H1 (cell line): ENCODE results near the gene MKRN2OS. TPM values are rescaled to one million over a fixed set of nuclear protein-coding genes. Genes with fewer than 3 reads are reported as not detected.

Experiments used
- CTCF ChIA-PET: fragments of 300-600 bp; sonication (Branson Sonifier 250); formaldehyde crosslinking; loops from one replicate; lab custom pipeline; 2021; ENCODE audit not compliant: partially characterized antibody; lab: Charles Lee
- POLR2A ChIA-PET: fragments of 300-600 bp; sonication (Branson Sonifier 250); formaldehyde crosslinking; loops from one replicate; lab custom pipeline; 2021; ENCODE audit warnings: inconsistent platforms; ENCODE audit not compliant: partially characterized antibody; lab: Charles Lee
- DNase-seq, 2 experiments: peaks; one replicate each; pipeline versions ENCODE4 v3.0.0 to v3.0.0-alpha.2; 2010 to 2022; ENCODE audit warnings: low spot score in 2 of 2, low read depth in 1 of 2, mixed read lengths in 1 of 2
- FAIRE-seq: peaks from 2 replicates; lab custom pipeline; 2011; peaks lifted over from hg19 to GRCh38; lab: Jason Lieb, UNC
- H2AFZ ChIP-seq: 2 replicates; pipeline ENCODE4 v1.8.1; 2012; ENCODE audit warnings: low read length, inconsistent platforms
- H2AK5ac ChIP-seq: 2 replicates; pipeline ENCODE4 v1.6.1; 2013; ENCODE audit warnings: low read depth, low read length
- H2BK120ac ChIP-seq: replicated peaks from 2 replicates; pipeline ENCODE3; 2013; ENCODE audit warnings: low read depth, low read length, inconsistent platforms
- H2BK12ac ChIP-seq: 2 replicates; pipeline ENCODE4 v1.6.1; 2013; ENCODE audit warnings: low read depth, low read length
- H2BK15ac ChIP-seq: 2 replicates; pipeline ENCODE4 v1.6.1; 2013; ENCODE audit warnings: low read length
- H2BK20ac ChIP-seq: 2 replicates; pipeline ENCODE4 v1.6.1; 2013; ENCODE audit warnings: low read length
- H2BK5ac ChIP-seq: 2 replicates; pipeline ENCODE4 v1.6.1; 2013; ENCODE audit warnings: low read depth, low read length
- H3K14ac ChIP-seq: 2 replicates; pipeline ENCODE4 v1.6.1; 2013; ENCODE audit warnings: inconsistent platforms; ENCODE audit not compliant: insufficient read length
- H3K18ac ChIP-seq: 2 replicates; pipeline ENCODE4 v1.6.1; 2013; ENCODE audit warnings: low read length; ENCODE audit errors: extremely low read depth
- H3K23ac ChIP-seq: 2 replicates; pipeline ENCODE4 v1.6.1; 2013; ENCODE audit warnings: inconsistent platforms; ENCODE audit not compliant: insufficient read length
- H3K23me2 ChIP-seq: 2 replicates; pipeline ENCODE4 v1.6.1; 2013; ENCODE audit warnings: low read depth, low read length
- H3K27ac ChIP-seq: 2 replicates; pipeline ENCODE4 v1.6.1; 2011; ENCODE audit warnings: low read depth, low read length, inconsistent platforms
- H3K27me3 ChIP-seq, 4 experiments: replicated peaks in 1 of 4; 1 replicate in 1 of 4; 2 replicates in 3 of 4; pipeline versions ENCODE4 v1.6.1 to v1.8.1; 2011 to 2013; ENCODE audit warnings: low read length in 3 of 4, mild to moderate bottlenecking in 3 of 4, inconsistent platforms in 2 of 4, mixed read lengths in 2 of 4, moderate library complexity in 1 of 4; ENCODE audit not compliant: control insufficient read depth in 3 of 4, insufficient read depth in 3 of 4; ENCODE audit errors: extremely low read depth in 1 of 4
- H3K36me3 ChIP-seq, 4 experiments: 2 replicates each; pipeline versions ENCODE4 v1.6.1 to v1.8.1; 2011 to 2013; ENCODE audit warnings: mild to moderate bottlenecking in 4 of 4, low read length in 3 of 4, moderate library complexity in 2 of 4, control low read depth in 1 of 4, inconsistent platforms in 1 of 4; ENCODE audit not compliant: insufficient read depth in 4 of 4, control insufficient read depth in 2 of 4
- H3K4ac ChIP-seq: replicated peaks from 2 replicates; pipeline ENCODE3; 2013; ENCODE audit warnings: low read length, low read depth, mixed read lengths, inconsistent platforms; ENCODE audit not compliant: insufficient read length
- H3K4me1 ChIP-seq, 4 experiments: replicated peaks in 1 of 4; 1 replicate in 1 of 4; 2 replicates in 3 of 4; pipeline versions ENCODE4 v1.6.1 to v1.8.1; 2011 to 2013; ENCODE audit warnings: low read length in 3 of 4, inconsistent platforms in 2 of 4, mixed read lengths in 1 of 4; ENCODE audit not compliant: insufficient read depth in 4 of 4, control insufficient read depth in 3 of 4
- H3K4me2 ChIP-seq, 2 experiments: 2 replicates each; pipeline versions ENCODE4 v1.6.1 to v1.8.1; 2011 to 2013; ENCODE audit warnings: low read depth in 2 of 2, low read length in 2 of 2, control low read depth in 1 of 2, inconsistent platforms in 1 of 2, mild to moderate bottlenecking in 1 of 2; ENCODE audit not compliant: insufficient read depth in 1 of 2
- H3K4me3 ChIP-seq, 4 experiments: fragments of 200-600, 300-600 bp in 1 of 4; sonication (generic), shearing (Covaris generic), sonication (Bioruptor Twin) in 1 of 4; 2 replicates each; pipeline versions ENCODE4 v1.5.1 to v1.8.1; 2011 to 2016; ENCODE audit warnings: low read length in 4 of 4, low read depth in 3 of 4, control low read depth in 2 of 4, inconsistent platforms in 2 of 4, mild to moderate bottlenecking in 2 of 4, mixed read lengths in 1 of 4, moderate library complexity in 1 of 4; ENCODE audit not compliant: insufficient read depth in 2 of 4; ENCODE audit errors: extremely low read depth in 1 of 4
- H3K56ac ChIP-seq: replicated peaks from 2 replicates; pipeline ENCODE3; 2013; ENCODE audit warnings: low read depth, mild to moderate bottlenecking, mixed read lengths, low read length, inconsistent platforms; ENCODE audit not compliant: insufficient read length
- H3K79me1 ChIP-seq: 2 replicates; pipeline ENCODE4 v1.6.1; 2013; ENCODE audit warnings: low read depth, low read length, control low read depth
- H3K79me2 ChIP-seq, 2 experiments: 2 replicates each; pipeline versions ENCODE4 v1.6.1 to v1.8.1; 2012 to 2013; ENCODE audit warnings: low read length in 2 of 2, mild to moderate bottlenecking in 2 of 2, inconsistent platforms in 1 of 2; ENCODE audit not compliant: insufficient read depth in 2 of 2, control insufficient read depth in 1 of 2
- H3K9ac ChIP-seq, 4 experiments: replicated peaks in 1 of 4; 1 replicate in 1 of 4; 2 replicates in 3 of 4; pipeline versions ENCODE4 v1.6.1 to v1.8.1; 2011 to 2013; ENCODE audit warnings: low read depth in 3 of 4, low read length in 3 of 4, control low read depth in 2 of 4, mild to moderate bottlenecking in 2 of 4, moderate library complexity in 2 of 4, inconsistent platforms in 1 of 4; ENCODE audit errors: extremely low read depth in 1 of 4
- H3K9me3 ChIP-seq, 2 experiments: 2 replicates each; pipeline versions ENCODE4 v1.6.1 to v1.8.1; 2012 to 2013; ENCODE audit warnings: mild to moderate bottlenecking in 2 of 2, moderate library complexity in 2 of 2, control low read depth in 1 of 2, inconsistent platforms in 1 of 2, low read depth in 1 of 2, low read length in 1 of 2, mixed read lengths in 1 of 2; ENCODE audit not compliant: insufficient read depth in 2 of 2
- H4K20me1 ChIP-seq, 2 experiments: replicated peaks in 1 of 2; 2 replicates each; pipeline versions ENCODE3 to v1.8.1; 2011 to 2013; ENCODE audit warnings: inconsistent platforms in 2 of 2, low read length in 2 of 2, mild to moderate bottlenecking in 1 of 2; ENCODE audit not compliant: insufficient read depth in 2 of 2, control insufficient read depth in 1 of 2
- H4K5ac ChIP-seq: 2 replicates; pipeline ENCODE4 v1.6.1; 2013; ENCODE audit warnings: low read length, low read depth, mixed read lengths, inconsistent platforms; ENCODE audit not compliant: insufficient read length
- H4K8ac ChIP-seq: 2 replicates; pipeline ENCODE4 v1.8.0; 2013; ENCODE audit warnings: mild to moderate bottlenecking, moderate library complexity, low read length, inconsistent platforms; ENCODE audit not compliant: insufficient read depth; ENCODE audit errors: extremely low read depth
- H4K91ac ChIP-seq: replicated peaks from 2 replicates; pipeline ENCODE3; 2013; ENCODE audit warnings: low read length, mixed read lengths, inconsistent platforms; ENCODE audit not compliant: insufficient read length
- BACH1 ChIP-seq: IDR thresholded peaks from 2 replicates; pipeline ENCODE4 v1.6.1; 2012; ENCODE audit warnings: low read length, improper control_type of control experiment
- CBX5 ChIP-seq: fragments of 300-800, 300-1000 bp; sonication (generic); IDR thresholded peaks from 2 replicates; pipeline ENCODE4 v1.7.1; 2016; ENCODE audit warnings: antibody characterized with exemption, low read length, low read depth
- CREB1 ChIP-seq: IDR thresholded peaks from 2 replicates; pipeline ENCODE4 v1.6.1; 2012; ENCODE audit warnings: inconsistent platforms
- CTBP2 ChIP-seq: IDR thresholded peaks from 2 replicates; pipeline ENCODE4 v1.7.0; 2011; ENCODE audit warnings: borderline replicate concordance, mild to moderate bottlenecking, moderate library complexity, mixed read lengths, low read length; ENCODE audit not compliant: insufficient read depth, insufficient read length
- HDAC2 ChIP-seq, 2 experiments: fragments of 300-600 bp in 1 of 2; sonication (generic) in 1 of 2; IDR thresholded peaks; 2 replicates each; pipeline ENCODE4 v1.6.1; 2011 to 2012; ENCODE audit warnings: low read depth in 2 of 2, low read length in 2 of 2, mild to moderate bottlenecking in 2 of 2, moderate library complexity in 2 of 2, borderline replicate concordance in 1 of 2, inconsistent platforms in 1 of 2
- JUN ChIP-seq: IDR thresholded peaks from 2 replicates; pipeline ENCODE4 v1.6.1; 2011; ENCODE audit warnings: low read depth, mild to moderate bottlenecking, improper control_type of control experiment, low read length
- NANOG ChIP-seq: IDR thresholded peaks from 2 replicates; pipeline ENCODE4 v1.6.1; 2011; ENCODE audit warnings: low read length, low read depth, mild to moderate bottlenecking, inconsistent platforms; ENCODE audit not compliant: insufficient read depth, poor library complexity, severe bottlenecking
- RAD21 ChIP-seq, 2 experiments: IDR thresholded peaks in 1 of 2; conservative IDR thresholded peaks in 1 of 2; 2 replicates each; pipeline ENCODE4 v1.6.1; 2011; ENCODE audit warnings: low read depth in 2 of 2, low read length in 2 of 2, improper control_type of control experiment in 1 of 2, inconsistent platforms in 1 of 2, mild to moderate bottlenecking in 1 of 2, moderate library complexity in 1 of 2
- RBBP5 ChIP-seq: IDR thresholded peaks from 2 replicates; pipeline ENCODE4 v1.7.1; 2012; ENCODE audit warnings: low read depth, mild to moderate bottlenecking, inconsistent platforms, low read length, moderate library complexity, borderline replicate concordance
- RNF2 ChIP-seq: fragments of 200-900, 300-1000 bp; sonication (generic); IDR thresholded peaks from 2 replicates; pipeline ENCODE4 v1.7.1; 2016; ENCODE audit warnings: borderline replicate concordance, low read depth, mild to moderate bottlenecking, antibody characterized with exemption, low read length; ENCODE audit not compliant: poor library complexity, severe bottlenecking; ENCODE audit errors: missing control alignments
- SAP30 ChIP-seq: fragments of 300-600 bp; sonication (generic); IDR thresholded peaks from 2 replicates; pipeline ENCODE4 v1.7.1; 2012; ENCODE audit warnings: low read length, moderate library complexity, mild to moderate bottlenecking, inconsistent platforms; ENCODE audit not compliant: insufficient read depth, insufficient replicate concordance
- SRF ChIP-seq: IDR thresholded peaks from 2 replicates; pipeline ENCODE4 v1.6.1; 2011; ENCODE audit warnings: mild to moderate bottlenecking, low read depth, low read length, moderate library complexity
- WGBS, 2 experiments: shearing (Covaris generic) in 1 of 2; methylation state at CpG; one replicate each; pipeline versions ENCODE4 v1.1.6 to v1.1.7; 2013 to 2015; ENCODE audit warnings: low lambda C conversion rate in 2 of 2, mixed read lengths in 2 of 2, inconsistent platforms in 1 of 2, low coverage in 1 of 2, missing lambda C conversion rate in 1 of 2; ENCODE audit not compliant: insufficient replicate concordance in 2 of 2, insufficient coverage in 1 of 2, insufficient read length in 1 of 2; ENCODE audit errors: extremely low coverage in 1 of 2, missing lambda C conversion rate in 1 of 2; 5-methylcytosine and 5-hydroxymethylcytosine counted together
- polyA plus RNA-seq, 7 experiments: library from polyadenylated mRNA; depleted of rRNA in 3 of 7; stranded (reverse) in 5 of 7; unstranded in 2 of 7; fragments of >200 nt in 5 of 7; fragments of 200-250 nt in 2 of 7; gene quantifications; 1 replicate in 5 of 7; 2 replicates in 1 of 7; 4 replicates in 1 of 7; pipeline versions ENCODE4 v1.2.1 to v1.2.3, GENCODE V29; 2011 to 2013; ENCODE audit warnings: missing spikeins in 2 of 7, mixed read lengths in 2 of 7
- total RNA-seq: library from RNA; stranded (reverse); fragmentation: NEBNext Ultra II Directional; extraction: Animal tissue kit (Norgen Biotek cat#: 25700); gene quantifications from 2 replicates; pipeline ENCODE4 v1.2.1, GENCODE V29; 2021

MKRN2OS gene
- total and polyA plus RNA-seq, 2 of the 8 experiments (the other 6 are each of a cell fraction or from before 2014, with no cell fraction given) = 0.15 to 0.41 TPM

DNA sequence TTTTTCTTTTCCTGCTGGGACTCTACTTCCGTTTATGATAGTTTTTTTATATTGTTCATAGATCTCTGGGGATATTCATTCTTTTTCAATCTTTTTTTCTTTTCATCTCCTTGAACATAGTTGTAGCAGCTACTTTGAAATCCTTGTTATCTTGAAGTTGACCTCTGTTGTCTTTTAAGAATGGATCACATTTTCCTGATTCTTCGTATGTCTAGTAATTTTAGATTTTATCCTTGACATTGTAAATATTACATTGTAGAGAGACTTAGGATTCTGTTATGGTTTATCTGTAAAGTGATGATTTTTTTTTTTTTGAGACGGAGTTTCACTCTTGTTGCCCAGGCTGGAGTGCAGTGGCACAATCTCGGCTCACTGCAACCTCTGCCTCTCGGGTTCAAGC lies 32.1 kb upstream of the MKRN2OS start:
- H2BK120ac ChIP-seq = no peak overlapping the region
- WGBS, 2 experiments = 85% methylated on average over 5 of the region's 5 CpGs; no CpG with 5 or more reads in 1 of the 2 experiments
- H3K18ac ChIP-seq = no peak overlapping the region
- H2BK15ac ChIP-seq = no peak overlapping the region
- no peak overlapping the region for H3K4me2 ChIP-seq
- H4K5ac ChIP-seq = no peak overlapping the region
- H2BK5ac ChIP-seq = no peak overlapping the region
- H2AK5ac ChIP-seq = no peak overlapping the region
- no peak overlapping the region for H2BK20ac ChIP-seq
- no peaks in the 10 kb centered on the region for H3K9me3 ChIP-seq
- H3K14ac ChIP-seq = no peak overlapping the region
- no peak overlapping the region for H2BK12ac ChIP-seq
- H4K20me1 ChIP-seq = peaks cover 4% of the 10 kb centered on the region in 2 experiments
- H3K4ac ChIP-seq = no peak overlapping the region
- FAIRE-seq = no peak
- H3K23me2 ChIP-seq = no peaks in the 10 kb centered on the region; the same call in 1 of the 2 replicates
- ChIA-PET CTCF (interaction anchor here (1.4 kb wide), 1 partner anchor 18 kb away, joined by 3 read pairs; no protein-coding TSS in a partner anchor), POLR2A (no interaction called here)
- no peaks in the 10 kb centered on the region for H3K79me1 ChIP-seq
- H4K8ac ChIP-seq = no peak overlapping the region
- no peak overlapping the region for H3K27ac ChIP-seq
- H4K91ac ChIP-seq = no peak overlapping the region
- no peak for DNase-seq
- no peak overlapping the region for H3K56ac ChIP-seq
- no peak overlapping the region for H2AFZ ChIP-seq
- H3K27me3 ChIP-seq = no peaks in the 10 kb centered on the region
- no peak overlapping the region for H3K9ac ChIP-seq
- no peak overlapping the region for H3K23ac ChIP-seq
- H3K4me1 ChIP-seq = no peaks in the 10 kb centered on the region
- peaks cover 12 to 73% (median 38%) of the 10 kb centered on the region in 4 experiments; a peak in 7 of 8 replicates for H3K36me3 ChIP-seq
- no peak overlapping the region for H3K4me3 ChIP-seq
- H3K79me2 ChIP-seq = no peaks in the 10 kb centered on the region
- no peak for TF ChIP-seq SRF
- TF ChIP-seq RBBP5 = no peak
- no peak for TF ChIP-seq CREB1
- TF ChIP-seq SAP30 = no peak
- TF ChIP-seq JUN = no peak
- no peak for TF ChIP-seq CBX5
- no peak for TF ChIP-seq NANOG
- no peak for TF ChIP-seq RAD21 (IDR thresholded peaks at IDR 0.05 in 1 of 2, conservative IDR thresholded peaks at IDR 0.05 in 1 of 2; ENCODE audit: low read depth in 2 of 2, low read length in 2 of 2)
- TF ChIP-seq BACH1 = no peak
- TF ChIP-seq HDAC2 (IDR thresholded peaks at IDR 0.05; ENCODE audit: borderline replicate concordance in 1 of 2, low read depth in 2 of 2, low read length in 2 of 2) = no peak
- TF ChIP-seq RNF2 = no peak
- TF ChIP-seq CTBP2 = no peak
